Measurements from ENCODE around the gene LPCAT1. TPM values are rescaled to one million over a fixed set of nuclear protein-coding genes. Genes with fewer than 3 reads are reported as not detected.

The LPCAT1 gene
- total RNA-seq, 1 donor from 2014 or later: 11.5 TPM

GRCh38 chr5:1488882-1489680 is 34.7 kb downstream of the LPCAT1 start:
- intact Hi-C loops (cut with DNase I): no loop called here
- DNase-seq (no peak), ATAC-seq (ENCODE audit: poor library complexity) (no peak)

GRCh38 chr5:1487079-1487764 is 36.5 kb downstream of the LPCAT1 start:
- DNase-seq (no peak), ATAC-seq (ENCODE audit: poor library complexity) (no peak)
- intact Hi-C loops (cut with DNase I): no loop called here

- DNase-seq (no peak), ATAC-seq (ENCODE audit: poor library complexity) (no peak)
- intact Hi-C loops (cut with DNase I): no loop called here
These were observed 37.5 kb downstream of the LPCAT1 start for GRCh38 chr5:1486271-1486670.

GRCh38 chr5:1485579-1486118 is 38.1 kb downstream of the LPCAT1 start:
- intact Hi-C loops (cut with DNase I): no loop called here
- DNase-seq (no peak), ATAC-seq (ENCODE audit: poor library complexity) (no peak)

- DNase-seq: no peak
- no peak for ATAC-seq (ENCODE audit: poor library complexity)
- intact Hi-C loops (cut with DNase I): no loop called here
These were observed 38.8 kb downstream of the LPCAT1 start for GRCh38 chr5:1484730-1485578.

GRCh38 chr5:1483856-1484729 is 39.7 kb downstream of the LPCAT1 start:
- no peak for DNase-seq
- no peak for ATAC-seq (ENCODE audit: poor library complexity)
- intact Hi-C loops (cut with DNase I): no loop called here

- DNase-seq (no peak), ATAC-seq (ENCODE audit: poor library complexity) (no peak)
- intact Hi-C loops (cut with DNase I): no loop called here
These were observed 40.7 kb downstream of the LPCAT1 start for GRCh38 chr5:1483064-1483463.

GRCh38 chr5:1481959-1482331 is 41.8 kb downstream of the LPCAT1 start:
- DNase-seq (no peak), ATAC-seq (ENCODE audit: poor library complexity) (no peak)
- intact Hi-C loops (cut with DNase I): no loop called here

- DNase-seq: peak; percentile 34
- no peak for ATAC-seq (ENCODE audit: poor library complexity)
- intact Hi-C loops (cut with DNase I): no loop called here
These were observed 42.3 kb downstream of the LPCAT1 start for GRCh38 chr5:1481266-1481958.

GRCh38 chr5:1480806-1481205 is 43.0 kb downstream of the LPCAT1 start:
- intact Hi-C loops (cut with DNase I): no loop called here
- ATAC-seq (ENCODE audit: poor library complexity): no peak
- DNase-seq: peak; percentile 22

GRCh38 chr5:1480217-1480616 is 43.5 kb downstream of the LPCAT1 start:
- peak; percentile 76 for DNase-seq
- ATAC-seq (ENCODE audit: poor library complexity): peak; percentile 45
- intact Hi-C loops (cut with DNase I): no loop called here

GRCh38 chr5:1479581-1480188 is 44.1 kb downstream of the LPCAT1 start:
- DNase-seq (peak; percentile 62), ATAC-seq (ENCODE audit: poor library complexity) (peak; percentile 57)
- intact Hi-C loops (cut with DNase I): loop anchor here (10.0 kb wide), 1 partner anchor 165 kb away; no protein-coding TSS in a partner anchor

- ATAC-seq (ENCODE audit: poor library complexity) (no peak), DNase-seq (peak; percentile 19)
- intact Hi-C loops (cut with DNase I): loop anchor here (10.0 kb wide), 1 partner anchor 166 kb away; no protein-coding TSS in a partner anchor
These were observed 44.7 kb downstream of the LPCAT1 start for GRCh38 chr5:1479066-1479465.

- intact Hi-C loops (cut with DNase I): loop anchor here (10.0 kb wide), 1 partner anchor 166 kb away; no protein-coding TSS in a partner anchor
- peak; percentile 27 for DNase-seq
- no peak for ATAC-seq (ENCODE audit: poor library complexity)
These were observed 45.3 kb downstream of the LPCAT1 start for GRCh38 chr5:1478271-1479035.

GRCh38 chr5:1477341-1477740 is 46.4 kb downstream of the LPCAT1 start:
- peak; percentile 60 for ATAC-seq (ENCODE audit: poor library complexity)
- intact Hi-C loops (cut with DNase I): loop anchor here (10.0 kb wide), 1 partner anchor 167 kb away; no protein-coding TSS in a partner anchor
- DNase-seq: peak; percentile 85

GRCh38 chr5:1476967-1477310 is 46.8 kb downstream of the LPCAT1 start:
- ATAC-seq (ENCODE audit: poor library complexity) (no peak), DNase-seq (no peak)
- intact Hi-C loops (cut with DNase I): loop anchor here (10.0 kb wide), 1 partner anchor 168 kb away; no protein-coding TSS in a partner anchor
